Endothelial cell of coronary artery (primary cell): ENCODE results near the gene LTA4H. TPM values are rescaled to one million over a fixed set of nuclear protein-coding genes. Genes with fewer than 3 reads are reported as not detected.

ENCODE experiments used
- total RNA-seq: library from RNA; depleted of rRNA; stranded (reverse); fragments of >200 nt; gene quantifications from 2 replicates; pipeline ENCODE4 v1.2.3, GENCODE V29; 2014

LTA4H gene
- 75.8 and 103 TPM in 2 replicates for total RNA-seq

DNA sequence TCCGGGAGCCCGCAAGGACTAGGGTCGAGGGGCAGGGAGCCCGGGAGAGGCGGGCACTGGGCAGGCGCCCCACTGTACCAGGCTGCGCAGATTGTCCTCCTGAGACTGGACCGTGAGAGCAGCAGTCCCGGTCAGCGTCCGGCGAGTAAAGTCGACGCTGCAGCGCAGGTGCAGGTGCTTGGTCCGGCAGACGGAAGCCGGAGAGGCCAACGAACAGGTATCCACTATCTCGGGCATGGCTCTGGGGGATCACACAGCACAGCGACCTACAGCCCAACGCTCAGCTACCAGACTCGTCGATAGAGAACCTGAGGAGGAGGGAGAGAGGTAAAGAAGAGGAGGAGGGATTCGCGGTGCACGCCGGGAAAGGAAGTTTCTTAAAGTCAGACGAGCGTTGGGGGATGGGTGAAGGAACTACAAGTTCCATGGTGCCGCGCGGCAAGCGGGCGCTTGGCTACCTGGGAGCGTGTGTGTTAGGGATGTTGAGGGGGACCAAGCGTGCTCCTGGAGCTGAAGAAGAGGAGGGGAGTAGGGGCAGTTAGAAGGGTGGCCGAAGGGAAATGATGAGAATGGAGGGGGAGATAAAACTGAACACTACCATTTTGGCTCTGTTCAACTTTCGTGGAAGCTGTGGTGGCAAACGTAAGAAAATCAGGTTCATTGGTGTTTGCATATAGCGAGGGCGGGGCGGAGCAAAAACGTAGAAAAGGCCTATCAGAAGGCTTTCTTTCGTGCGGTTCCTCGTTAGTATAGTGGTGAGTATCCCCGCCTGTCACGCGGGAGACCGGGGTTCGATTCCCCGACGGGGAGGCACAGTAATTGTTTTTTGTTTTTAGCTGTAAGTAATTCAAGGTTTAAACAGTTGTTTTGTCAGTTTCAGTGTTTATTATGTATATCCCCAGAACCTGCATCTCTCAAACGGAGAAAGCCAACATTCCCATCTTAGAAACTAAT, at the start of gene LTA4H:
TSS of gene LTA4H (minus strand) at position 305 of the 954 bp plus-strand sequence. CDS start at position 237, 68 bp downstream.

DNA sequence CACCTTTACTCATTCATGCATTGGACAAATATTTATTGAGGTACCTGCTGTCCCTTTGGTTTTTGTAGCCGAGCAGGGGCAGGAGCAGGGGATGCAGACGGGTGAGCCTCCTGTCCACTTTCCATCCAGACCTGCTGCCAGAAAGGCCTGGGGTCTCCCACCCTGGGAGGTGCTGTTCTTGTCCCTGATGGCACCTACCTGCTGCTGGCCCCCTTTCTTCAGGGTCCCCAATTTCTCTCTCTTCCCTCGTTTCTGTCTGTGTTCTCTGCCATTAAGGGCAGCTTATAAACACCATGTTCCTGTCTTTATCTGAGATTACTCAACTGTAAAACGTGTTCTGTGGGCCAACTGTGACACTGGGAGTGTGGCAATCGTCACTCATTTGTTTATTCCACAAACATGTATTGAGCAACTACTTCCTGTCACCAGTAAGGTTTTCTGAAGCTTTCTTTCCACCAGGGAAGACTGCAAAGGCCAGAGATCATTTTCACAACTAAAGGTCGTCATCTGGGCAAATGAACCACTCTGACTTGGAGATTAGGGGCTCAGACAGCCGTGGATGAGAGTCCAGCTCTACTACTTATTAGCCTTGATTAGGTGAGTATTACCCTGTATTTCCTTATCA, 39.2 kb downstream of the LTA4H start, which contains the start of gene HAL:
TSS of gene HAL (minus strand) at position 311 of the 625 bp plus-strand sequence. CDS start 434 bp downstream, outside the sequence.

Other genes with a start within 250 kb of the LTA4H start
- gene NTN4, start 244.8 kb downstream of the LTA4H start, total RNA-seq: 92.9 and 390 TPM in 2 replicates
- 24.5 and 33.1 TPM in 2 replicates for gene SNRPF, start 176.6 kb downstream of the LTA4H start, total RNA-seq
- not detected in 2 replicates for gene CCDC38, start 93.0 kb downstream of the LTA4H start, total RNA-seq
- gene AMDHD1, start 92.3 kb downstream of the LTA4H start, total RNA-seq: 0.09 TPM in 1 of 2 replicates, not detected in the other
- 0.19 and 0.54 TPM in 2 replicates for gene HAL, start 39.2 kb downstream of the LTA4H start, total RNA-seq
- gene ELK3, start 158.8 kb upstream of the LTA4H start, total RNA-seq: 29.3 and 32.9 TPM in 2 replicates